T-helper 1 cell treated with Interleukin-12 subunit alpha and Interleukin-12 subunit beta and Interleukin-4 antibody, amounts not matched to agents 30 μg/mL and 1 μg/mL, for 36 hours (primary cell): ENCODE results near the gene OR6C1.
"Not testable (repeated sequence)": the region's sequence is repeated elsewhere in the genome, so short reads cannot be mapped to it uniquely, and the experiment has no call there.

Experiments used
- H3K27ac Mint-ChIP-seq: one replicate; pipeline ENCODE4 v1.8.0; 2021; ENCODE audit warnings: mild to moderate bottlenecking, mixed read lengths
- H3K27me3 Mint-ChIP-seq: one replicate; pipeline ENCODE4 v1.8.0; 2021; ENCODE audit warnings: low read depth, mixed read lengths
- H3K36me3 Mint-ChIP-seq: one replicate; pipeline ENCODE4 v1.8.0; 2021; ENCODE audit warnings: low read depth, mixed read lengths
- H3K4me1 Mint-ChIP-seq: one replicate; pipeline ENCODE4 v1.8.0; 2021; ENCODE audit warnings: low read depth, mixed read lengths
- H3K4me3 Mint-ChIP-seq: one replicate; pipeline ENCODE4 v1.8.0; 2021; ENCODE audit warnings: mild to moderate bottlenecking, moderate library complexity, mixed read lengths
- H3K9me3 Mint-ChIP-seq: one replicate; pipeline ENCODE4 v1.8.0; 2021; ENCODE audit warnings: mixed read lengths

Gene OR6C1

GRCh38 chr12:55314043-55314442 is at the start of gene OR6C1:
TSS of gene OR6C1 (plus strand) at chr12:55314343. CDS start at chr12:55320600, 6,257 bp downstream.
- no peaks in the 10 kb centered on the region for H3K4me1 Mint-ChIP-seq
- H3K9me3 Mint-ChIP-seq, result no peaks in the 10 kb centered on the region
- no peak within 1 kb of the TSS for H3K4me3 Mint-ChIP-seq
- no peaks in the 10 kb centered on the region for H3K36me3 Mint-ChIP-seq
- H3K27ac Mint-ChIP-seq, result no peak within 1 kb of the TSS
- H3K27me3 Mint-ChIP-seq, result peaks cover 6% of the 10 kb centered on the region

GRCh38 chr12:55280991-55281390 is 33.2 kb upstream of the OR6C1 start:
- no peaks in the 10 kb centered on the region for H3K36me3 Mint-ChIP-seq
- no peak overlapping the region for H3K27ac Mint-ChIP-seq
- H3K27me3 Mint-ChIP-seq, result peaks cover 5% of the 10 kb centered on the region
- no peak overlapping the region for H3K4me3 Mint-ChIP-seq
- no peaks in the 10 kb centered on the region for H3K4me1 Mint-ChIP-seq
- no peaks in the 10 kb centered on the region for H3K9me3 Mint-ChIP-seq

DNA sequence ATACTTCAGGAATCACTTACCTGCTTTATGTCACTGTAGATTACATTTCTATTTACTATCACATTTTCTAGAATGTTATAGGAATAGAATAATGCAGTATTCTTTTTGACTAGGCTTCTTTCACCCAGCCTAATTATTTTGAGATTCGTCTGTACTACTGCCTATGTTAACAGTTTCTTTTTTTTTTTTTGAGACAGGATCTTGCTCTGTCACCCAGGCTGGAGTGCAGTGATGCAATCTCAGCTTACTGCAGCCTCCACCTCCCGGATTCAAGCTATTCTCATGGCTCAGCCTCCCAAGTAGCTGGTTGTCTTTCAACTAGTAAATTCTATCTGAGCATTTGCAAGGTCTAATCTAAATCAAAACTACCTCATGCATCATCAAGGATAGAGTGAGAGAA is 24.1 kb upstream of the OR6C1 start:
- no peaks in the 10 kb centered on the region for H3K4me1 Mint-ChIP-seq
- H3K9me3 Mint-ChIP-seq, result no peaks in the 10 kb centered on the region
- no peaks in the 10 kb centered on the region for H3K36me3 Mint-ChIP-seq
- no peak overlapping the region for H3K4me3 Mint-ChIP-seq
- no peak overlapping the region for H3K27ac Mint-ChIP-seq
- H3K27me3 Mint-ChIP-seq, result no peaks in the 10 kb centered on the region

GRCh38 chr12:55296469-55296868 is 17.7 kb upstream of the OR6C1 start, which contains the start of gene OR6C6:
TSS of gene OR6C6 (minus strand) at chr12:55296569. CDS start at chr12:55295232, 1,337 bp downstream.
- no peaks in the 10 kb centered on the region for H3K36me3 Mint-ChIP-seq
- H3K4me1 Mint-ChIP-seq, result no peaks in the 10 kb centered on the region
- H3K9me3 Mint-ChIP-seq, result no peaks in the 10 kb centered on the region
- H3K4me3 Mint-ChIP-seq, result no peak within 1 kb of the TSS
- H3K27me3 Mint-ChIP-seq, result no peaks in the 10 kb centered on the region
- H3K27ac Mint-ChIP-seq, result no peak within 1 kb of the TSS

- H3K27me3 Mint-ChIP-seq, result no peaks in the 10 kb centered on the region
- H3K36me3 Mint-ChIP-seq, result no peaks in the 10 kb centered on the region
- no peaks in the 10 kb centered on the region for H3K4me1 Mint-ChIP-seq
- no peak overlapping the region for H3K4me3 Mint-ChIP-seq
- no peak overlapping the region for H3K27ac Mint-ChIP-seq
- no peaks in the 10 kb centered on the region for H3K9me3 Mint-ChIP-seq
Observed at GRCh38 chr12:55320201-55320600, 6.1 kb downstream of the OR6C1 start.

DNA sequence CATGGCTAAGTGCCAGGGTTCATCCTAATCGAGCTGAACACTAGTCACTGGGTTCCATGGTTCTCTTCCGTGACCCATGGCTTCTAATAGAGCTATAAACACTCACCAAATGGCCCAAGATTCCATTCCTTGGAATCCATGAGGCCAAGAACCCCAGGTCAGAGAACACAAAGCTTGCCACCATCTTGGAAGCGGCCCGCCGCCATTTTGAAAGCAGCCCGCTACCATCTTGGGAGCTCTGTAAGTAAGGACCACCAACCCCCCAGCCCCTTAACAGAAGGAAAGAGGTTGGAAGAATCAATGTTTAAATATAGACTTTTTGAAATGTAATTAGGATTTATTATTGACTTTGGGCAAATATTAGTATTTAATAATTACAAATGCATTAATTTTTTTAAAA is 11.7 kb downstream of the OR6C1 start:
- H3K27me3 Mint-ChIP-seq, H3K9me3 Mint-ChIP-seq, H3K36me3 Mint-ChIP-seq, H3K4me1 Mint-ChIP-seq, H3K27ac Mint-ChIP-seq, H3K4me3 Mint-ChIP-seq: not testable (repeated sequence)

DNA sequence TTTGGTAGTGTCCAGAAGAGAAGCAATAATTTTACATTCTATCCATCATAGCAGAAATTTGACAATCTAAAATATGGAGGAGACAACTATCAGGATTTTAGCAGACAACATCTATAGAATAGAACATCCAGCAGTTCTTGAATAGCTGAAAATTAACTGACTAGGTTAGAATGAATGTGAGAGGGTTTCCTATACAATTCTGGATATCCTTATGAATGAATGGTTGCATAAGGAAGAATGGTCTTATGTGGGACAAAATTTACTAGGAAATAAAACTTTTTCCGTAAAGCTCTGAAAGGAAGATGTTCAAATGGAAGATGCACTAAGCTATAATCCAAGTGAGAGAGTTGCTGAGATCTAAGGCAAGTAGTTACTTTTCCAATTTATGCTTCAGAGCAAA is 16.3 kb downstream of the OR6C1 start, which contains the start of gene OR6C3:
Gene OR6C3, plus strand, starts transcription at position 301 of the 400 bp plus-strand sequence. CDS start 955 bp downstream, outside the sequence.
- H3K27me3 Mint-ChIP-seq, result no peaks in the 10 kb centered on the region
- H3K9me3 Mint-ChIP-seq, result no peaks in the 10 kb centered on the region
- no peak within 1 kb of the TSS for H3K27ac Mint-ChIP-seq
- H3K4me1 Mint-ChIP-seq, result no peaks in the 10 kb centered on the region
- H3K36me3 Mint-ChIP-seq, result no peaks in the 10 kb centered on the region
- no peak within 1 kb of the TSS for H3K4me3 Mint-ChIP-seq

DNA sequence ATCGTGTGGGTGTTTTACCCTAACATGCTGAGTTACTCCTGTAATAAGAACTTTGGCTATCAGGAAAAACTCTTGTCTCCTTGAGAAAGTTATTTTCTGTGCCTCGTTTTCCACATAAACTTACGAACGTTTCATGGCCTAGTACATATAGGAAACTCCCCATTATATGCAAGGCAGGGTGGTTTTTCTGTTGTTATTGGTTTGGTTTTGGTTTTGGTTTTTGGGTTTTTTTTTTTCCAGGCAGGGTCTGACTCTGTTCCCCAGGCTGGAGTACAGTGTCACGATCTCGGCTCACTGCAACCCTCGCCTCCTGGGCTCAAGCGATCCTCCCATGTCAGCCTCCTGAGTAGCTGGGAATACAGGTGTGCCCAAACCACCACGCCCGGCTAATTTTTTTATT is 21.9 kb downstream of the OR6C1 start:
- no peaks in the 10 kb centered on the region for H3K27me3 Mint-ChIP-seq

DNA sequence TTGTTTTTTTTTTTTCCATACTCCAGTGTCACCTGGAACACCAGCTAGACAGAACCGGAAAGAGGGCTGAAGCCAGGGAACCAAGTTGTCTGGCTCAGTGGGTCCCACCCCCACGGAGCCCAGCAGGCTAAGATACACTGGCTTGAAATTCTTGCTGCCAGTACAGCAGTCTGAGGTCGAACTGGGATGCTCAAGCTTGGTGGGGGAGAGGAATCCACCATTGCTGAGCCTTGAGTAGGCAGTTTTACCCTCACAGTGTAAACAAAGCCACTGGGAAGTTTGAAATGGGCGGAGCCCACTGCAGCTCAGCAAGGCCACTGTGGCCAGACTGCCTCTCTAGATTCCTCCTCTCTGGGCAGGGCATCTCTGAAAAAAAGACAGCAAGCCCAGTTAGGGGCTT is 41.2 kb downstream of the OR6C1 start:
- H3K9me3 Mint-ChIP-seq, H3K27ac Mint-ChIP-seq, H3K4me3 Mint-ChIP-seq, H3K36me3 Mint-ChIP-seq, H3K27me3 Mint-ChIP-seq, H3K4me1 Mint-ChIP-seq: not testable (repeated sequence)

More for the DNA sequence above, 21.9 kb downstream of the OR6C1 start:
- Mint-ChIP-seq H3K36me3 (no peaks in the 10 kb centered on the region), H3K4me1 (no peaks in the 10 kb centered on the region), H3K27ac (no peak overlapping the region), H3K9me3 (no peaks in the 10 kb centered on the region), H3K4me3 (no peak overlapping the region)

DNA sequence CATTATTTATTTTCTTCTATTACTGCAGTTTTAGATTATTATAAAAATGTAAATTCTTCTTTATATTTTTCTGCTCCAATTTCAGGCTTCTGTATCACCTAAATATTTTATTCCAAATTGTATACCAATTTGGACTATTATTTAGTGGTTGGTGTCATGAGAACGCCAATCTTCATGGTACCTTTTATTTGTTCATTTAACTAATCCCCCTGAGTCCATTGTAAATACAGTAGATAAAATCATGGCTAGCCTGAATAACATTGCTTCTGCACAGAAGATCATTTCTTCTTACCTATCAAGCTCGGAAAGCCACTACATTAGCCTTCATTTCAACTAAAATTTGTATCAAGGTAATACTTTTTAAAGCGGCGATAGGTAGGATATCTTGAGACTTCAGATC is 48.5 kb downstream of the OR6C1 start, which contains the start of gene OR6C75:
Gene OR6C75, plus strand, starts transcription at position 301 of the 400 bp plus-strand sequence. CDS start 2,136 bp downstream, outside the sequence.
- H3K4me3 Mint-ChIP-seq, result no peak within 1 kb of the TSS
- no peaks in the 10 kb centered on the region for H3K27me3 Mint-ChIP-seq
- H3K9me3 Mint-ChIP-seq, result no peaks in the 10 kb centered on the region
- no peaks in the 10 kb centered on the region for H3K36me3 Mint-ChIP-seq
- H3K4me1 Mint-ChIP-seq, result no peaks in the 10 kb centered on the region
- H3K27ac Mint-ChIP-seq, result no peak within 1 kb of the TSS

GRCh38 chr12:55365086-55365485 is 50.9 kb downstream of the OR6C1 start:
- Mint-ChIP-seq H3K4me1 (no peaks in the 10 kb centered on the region), H3K27me3 (no peaks in the 10 kb centered on the region), H3K36me3 (no peaks in the 10 kb centered on the region), H3K9me3 (no peaks in the 10 kb centered on the region), H3K27ac (no peak overlapping the region), H3K4me3 (no peak overlapping the region)
